BE2C (cell line): Measurements from ENCODE around the gene DALRD3.

Source experiments
- DNase-seq: peaks from one replicate; pipeline ENCODE4 v3.0.0-alpha.2; 2020
- H3K27me3 ChIP-seq: fragments of 250-450 bp; sonication (Bioruptor Pico); 2 replicates; pipeline ENCODE4 v1.5.1; 2020; ENCODE audit warnings: mild to moderate bottlenecking
- H3K36me3 ChIP-seq: fragments of 250-450 bp; sonication (Bioruptor Pico); 2 replicates; pipeline ENCODE4 v1.5.1; 2020; ENCODE audit warnings: mild to moderate bottlenecking
- H3K4me1 ChIP-seq: fragments of 250-450 bp; sonication (Bioruptor Pico); 2 replicates; pipeline ENCODE4 v1.5.1; 2020
- H3K4me3 ChIP-seq: 2 replicates; pipeline ENCODE4 v1.5.1; 2011; ENCODE audit warnings: low read depth, low read length
- H3K9me3 ChIP-seq: fragments of 250-450 bp; sonication (Bioruptor Pico); 2 replicates; pipeline ENCODE4 v1.5.1; 2020
- CTCF ChIP-seq: IDR thresholded peaks from 2 replicates; pipeline ENCODE4 v1.5.1; 2012; ENCODE audit warnings: mild to moderate bottlenecking, low read depth, low read length

The DALRD3 gene

GRCh38 chr3:49005303-49005680, 13.1 kb downstream of the DALRD3 start:
- no peak overlapping the region for H3K4me3 ChIP-seq
- no peaks in the 10 kb centered on the region for H3K27me3 ChIP-seq
- H3K9me3 ChIP-seq = no peaks in the 10 kb centered on the region
- peaks cover 4% of the 10 kb centered on the region; the same call in 1 of the 2 replicates for H3K4me1 ChIP-seq
- no peak for DNase-seq
- TF ChIP-seq CTCF = no peak
- H3K36me3 ChIP-seq = peaks cover 4% of the 10 kb centered on the region; the same call in 1 of the 2 replicates

GRCh38 chr3:49004352-49005302, 13.8 kb downstream of the DALRD3 start:
- H3K36me3 ChIP-seq = peaks cover 4% of the 10 kb centered on the region; the same call in 1 of the 2 replicates
- no peak for DNase-seq
- TF ChIP-seq CTCF = no peak
- H3K9me3 ChIP-seq = no peaks in the 10 kb centered on the region
- peaks cover 4% of the 10 kb centered on the region; the same call in 1 of the 2 replicates for H3K4me1 ChIP-seq
- H3K27me3 ChIP-seq = no peaks in the 10 kb centered on the region
- no peak overlapping the region for H3K4me3 ChIP-seq

- Histone ChIP-seq H3K27me3 (no peaks in the 10 kb centered on the region), H3K9me3 (no peaks in the 10 kb centered on the region), H3K4me1 (peaks cover 15% of the 10 kb centered on the region), H3K4me3 (no peak overlapping the region), H3K36me3 (no peaks in the 10 kb centered on the region)
- no peak for DNase-seq
- no peak for TF ChIP-seq CTCF
These were observed 17.2 kb downstream of the DALRD3 start for GRCh38 chr3:49001155-49001554.

- TF ChIP-seq CTCF = no peak
- Histone ChIP-seq H3K9me3 (no peaks in the 10 kb centered on the region), H3K36me3 (no peaks in the 10 kb centered on the region), H3K27me3 (no peaks in the 10 kb centered on the region), H3K4me3 (no peak overlapping the region), H3K4me1 (peaks cover 15% of the 10 kb centered on the region)
- DNase-seq = no peak
These were observed 19.1 kb downstream of the DALRD3 start for GRCh38 chr3:48999085-48999858.

- Histone ChIP-seq H3K4me1 (peaks cover 15% of the 10 kb centered on the region), H3K4me3 (peak overlapping the region; percentile 29; the same call in 1 of the 2 replicates), H3K27me3 (no peaks in the 10 kb centered on the region), H3K9me3 (no peaks in the 10 kb centered on the region), H3K36me3 (no peaks in the 10 kb centered on the region)
- DNase-seq = peak; percentile 82
- TF ChIP-seq CTCF = no peak
These were observed 20.4 kb downstream of the DALRD3 start for GRCh38 chr3:48997714-48998637.
